ENCODE measurements around the gene PDE4D.

DNA sequence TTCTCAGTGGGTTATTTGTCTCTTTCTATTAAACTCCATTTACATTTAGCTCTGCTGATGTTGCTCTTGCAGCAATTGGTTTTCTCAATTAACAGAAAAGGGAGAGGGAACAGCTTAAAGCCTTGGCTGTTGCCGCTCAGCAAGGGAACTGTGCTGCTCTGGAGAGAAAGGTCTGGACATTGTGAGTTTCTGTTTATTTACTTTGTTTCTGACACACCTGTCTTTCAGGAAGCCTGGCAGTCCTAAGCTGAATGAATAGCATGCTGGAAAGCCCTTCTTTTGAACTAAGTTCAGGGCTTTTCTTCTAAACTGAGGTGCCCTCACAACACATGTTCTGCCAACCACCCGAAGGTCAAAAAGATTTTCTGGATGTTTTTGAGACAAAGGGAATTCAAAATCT, 491.9 kb downstream of the PDE4D start:
- TF ChIP-seq, protein P1, sequence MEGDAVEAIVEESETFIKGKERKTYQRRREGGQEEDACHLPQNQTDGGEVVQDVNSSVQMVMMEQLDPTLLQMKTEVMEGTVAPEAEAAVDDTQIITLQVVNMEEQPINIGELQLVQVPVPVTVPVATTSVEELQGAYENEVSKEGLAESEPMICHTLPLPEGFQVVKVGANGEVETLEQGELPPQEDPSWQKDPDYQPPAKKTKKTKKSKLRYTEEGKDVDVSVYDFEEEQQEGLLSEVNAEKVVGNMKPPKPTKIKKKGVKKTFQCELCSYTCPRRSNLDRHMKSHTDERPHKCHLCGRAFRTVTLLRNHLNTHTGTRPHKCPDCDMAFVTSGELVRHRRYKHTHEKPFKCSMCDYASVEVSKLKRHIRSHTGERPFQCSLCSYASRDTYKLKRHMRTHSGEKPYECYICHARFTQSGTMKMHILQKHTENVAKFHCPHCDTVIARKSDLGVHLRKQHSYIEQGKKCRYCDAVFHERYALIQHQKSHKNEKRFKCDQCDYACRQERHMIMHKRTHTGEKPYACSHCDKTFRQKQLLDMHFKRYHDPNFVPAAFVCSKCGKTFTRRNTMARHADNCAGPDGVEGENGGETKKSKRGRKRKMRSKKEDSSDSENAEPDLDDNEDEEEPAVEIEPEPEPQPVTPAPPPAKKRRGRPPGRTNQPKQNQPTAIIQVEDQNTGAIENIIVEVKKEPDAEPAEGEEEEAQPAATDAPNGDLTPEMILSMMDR (IDR thresholded peaks at IDR 0.05), result no peak
- no peak for TF ChIP-seq EZH2 (IDR thresholded peaks at IDR 0.05; ENCODE audit: borderline replicate concordance, insufficient read depth, low read depth, low read length, poor library complexity, severe bottlenecking)
